DLD1 (cell line): ENCODE data around the gene IDNK.
"Not testable (repeated sequence)": the region's sequence is repeated elsewhere in the genome, so short reads cannot be mapped to it uniquely, and the experiment has no call there.

Source experiments
- in situ Hi-C: cut with HindIII; loops from 2 replicates; pipeline ENCODE4 v1.10.0; 2017; ENCODE audit warnings: low sequenced_read_pairs

IDNK gene

GRCh38 chr9:83622939-83623678 lies at the start of gene IDNK:
Gene IDNK (plus strand): TSS chr9:83623143. CDS start chr9:83623172, 29 bp downstream.
- in situ Hi-C loops, result no loop called here

- in situ Hi-C loops, result no loop called here
Measured at GRCh38 chr9:83574482-83574881, 48.5 kb upstream of the IDNK start.

- in situ Hi-C loops, result no loop called here
Measured at GRCh38 chr9:83582029-83582428, 40.9 kb upstream of the IDNK start.

- in situ Hi-C loops, result no loop called here
Measured at GRCh38 chr9:83583151-83584014, 39.6 kb upstream of the IDNK start.

GRCh38 chr9:83584995-83585394 lies 37.9 kb upstream of the IDNK start:
- in situ Hi-C loops, result no loop called here

- in situ Hi-C loops, result no loop called here
Measured at GRCh38 chr9:83588256-83588655, 34.7 kb upstream of the IDNK start.

- in situ Hi-C loops, result no loop called here
Measured at GRCh38 chr9:83596899-83597504, 25.9 kb upstream of the IDNK start.

GRCh38 chr9:83598487-83598886 lies 24.5 kb upstream of the IDNK start:
- in situ Hi-C loops, result no loop called here

- in situ Hi-C loops, result no loop called here
Measured at GRCh38 chr9:83599071-83599470, 23.9 kb upstream of the IDNK start.

- in situ Hi-C loops, result no loop called here
Measured at GRCh38 chr9:83601463-83601862, 21.5 kb upstream of the IDNK start.

GRCh38 chr9:83607620-83608019 lies 15.3 kb upstream of the IDNK start:
- in situ Hi-C loops, result not testable (repeated sequence)

GRCh38 chr9:83613298-83613697 lies 9.6 kb upstream of the IDNK start:
- in situ Hi-C loops, result not testable (repeated sequence)

GRCh38 chr9:83617299-83617698 lies 5.6 kb upstream of the IDNK start:
- in situ Hi-C loops, result no loop called here

- in situ Hi-C loops, result no loop called here
Measured at GRCh38 chr9:83620841-83621636, 1.9 kb upstream of the IDNK start.

- in situ Hi-C loops, result no loop called here
Measured at GRCh38 chr9:83622433-83622938, 457 bp upstream of the IDNK start.

- in situ Hi-C loops, result no loop called here
Measured at GRCh38 chr9:83623679-83624076, 735 bp downstream of the IDNK start.

- in situ Hi-C loops, result no loop called here
Measured at GRCh38 chr9:83625178-83625577, 2.2 kb downstream of the IDNK start.

GRCh38 chr9:83628540-83628939 lies 5.6 kb downstream of the IDNK start:
- in situ Hi-C loops, result no loop called here

GRCh38 chr9:83629433-83630104 lies 6.6 kb downstream of the IDNK start:
- in situ Hi-C loops, result no loop called here

- in situ Hi-C loops, result no loop called here
Measured at GRCh38 chr9:83630938-83631457, 8.1 kb downstream of the IDNK start.
